Measurements from ENCODE around the gene ACAD8.

The ACAD8 gene

GRCh38 chr11:134223121-134223520, 30.2 kb upstream of the ACAD8 start:
- H2AFZ ChIP-seq (ENCODE audit: low read depth, low read length, severe bottlenecking), result no peak overlapping the region
- no peaks in the 10 kb centered on the region for H3K27me3 ChIP-seq (ENCODE audit: low read length)
- H3K4me3 ChIP-seq (ENCODE audit: insufficient read depth, low read length, poor library complexity, severe bottlenecking), result peak overlapping the region; percentile 71
- H3K4me2 ChIP-seq (ENCODE audit: low read depth, low read length, poor library complexity, severe bottlenecking), result peak overlapping the region; percentile 65
- H4K20me1 ChIP-seq (ENCODE audit: low read depth, low read length), result peaks cover 12% of the 10 kb centered on the region; the same call in 1 of the 2 replicates
- H3K9ac ChIP-seq (ENCODE audit: low read length), result peak overlapping the region; percentile 78
- no peaks in the 10 kb centered on the region for H3K9me2 ChIP-seq (replicated peaks; ENCODE audit: insufficient read depth, low read length)
- no peaks in the 10 kb centered on the region for H3K9me3 ChIP-seq (ENCODE audit: insufficient read depth, low read length)
- H3K79me2 ChIP-seq (ENCODE audit: insufficient read depth, low read length), result peaks cover 46% of the 10 kb centered on the region
- no peaks in the 10 kb centered on the region for H3F3A ChIP-seq (ENCODE audit: insufficient read depth)
- TF ChIP-seq CTCF (IDR thresholded peaks at IDR 0.05; ENCODE audit: insufficient read depth, low read length, poor library complexity, severe bottlenecking) (no peak), EZH2phosphoT487 (conservative IDR thresholded peaks at IDR 0.05; ENCODE audit: low read length) (no peak)
- H3K27ac ChIP-seq (ENCODE audit: low read depth, low read length), result peak overlapping the region; percentile 54
- no peaks in the 10 kb centered on the region for H3K36me3 ChIP-seq (ENCODE audit: low read length)

GRCh38 chr11:134223836-134224709, 29.3 kb upstream of the ACAD8 start, which contains the start of the genes NCAPD3 and VPS26B:
Gene NCAPD3, minus strand, starts transcription at chr11:134223967. Its CDS starts 41 bp downstream, at chr11:134223926.
Gene VPS26B, plus strand, starts transcription at chr11:134224671. Its CDS starts 452 bp downstream, at chr11:134225123.
- Histone ChIP-seq H3K9ac (ENCODE audit: low read length) (peak within 1 kb of the TSS; percentile 78), H3K27ac (ENCODE audit: low read depth, low read length) (peak within 1 kb of the TSS; percentile 71), H3K79me2 (ENCODE audit: insufficient read depth, low read length) (peaks cover 37% of the 10 kb centered on the region)

More at GRCh38 chr11:134223836-134224709, 29.3 kb upstream of the ACAD8 start, which contains the start of the genes NCAPD3 and VPS26B:
- H3K36me3 ChIP-seq (ENCODE audit: low read length), result no peaks in the 10 kb centered on the region
- peak within 1 kb of the TSS; percentile 71 for H3K4me3 ChIP-seq (ENCODE audit: insufficient read depth, low read length, poor library complexity, severe bottlenecking)
- no peaks in the 10 kb centered on the region for H3F3A ChIP-seq (ENCODE audit: insufficient read depth)
- H3K9me2 ChIP-seq (replicated peaks; ENCODE audit: insufficient read depth, low read length), result no peaks in the 10 kb centered on the region
- H2AFZ ChIP-seq (ENCODE audit: low read depth, low read length, severe bottlenecking), result peak within 1 kb of the TSS; percentile 52
- TF ChIP-seq CTCF (IDR thresholded peaks at IDR 0.05; ENCODE audit: insufficient read depth, low read length, poor library complexity, severe bottlenecking) (no peak), EZH2phosphoT487 (conservative IDR thresholded peaks at IDR 0.05; ENCODE audit: low read length) (no peak)
- peaks cover 12% of the 10 kb centered on the region; the same call in 1 of the 2 replicates for H4K20me1 ChIP-seq (ENCODE audit: low read depth, low read length)
- H3K4me2 ChIP-seq (ENCODE audit: low read depth, low read length, poor library complexity, severe bottlenecking), result peak within 1 kb of the TSS; percentile 71
- H3K27me3 ChIP-seq (ENCODE audit: low read length), result no peaks in the 10 kb centered on the region
- no peaks in the 10 kb centered on the region for H3K9me3 ChIP-seq (ENCODE audit: insufficient read depth, low read length)
